RWPE1 (cell line): ENCODE results near the gene IPCEF1.

Source experiments
- CTCF ChIA-PET: fragments of 350-600 bp; sonication (Branson Sonifier 250); formaldehyde crosslinking; extraction: SDS; loops from one replicate; lab custom pipeline; 2021; lab: Yijun Ruan, JAX
- POLR2A ChIA-PET: fragments of 400-600 bp; formaldehyde crosslinking; extraction: SDS; loops from one replicate; lab custom pipeline; 2020; ENCODE audit warnings: antibody characterized with exemption; ENCODE audit not compliant: low non-redundant PET; lab: Yijun Ruan, JAX
- DNase-seq: peaks from one replicate; pipeline ENCODE4 v3.0.0; 2012; ENCODE audit warnings: low spot score
- H3K27ac ChIP-seq: fragments of 450-650 bp; 2 replicates; pipeline ENCODE4 v1.5.1; 2017
- TF ChIP-seq, protein P1 (sequence below): fragments of 450-650 bp; conservative IDR thresholded peaks from 2 replicates; pipeline ENCODE4 v1.5.1; 2017; ENCODE audit warnings: low read depth, mild to moderate bottlenecking

Gene IPCEF1

GRCh38 chr6:154167126-154167525 is 189.5 kb downstream of the IPCEF1 start:
- ChIA-PET CTCF (no interaction called here), POLR2A (no interaction called here)
- TF ChIP-seq, protein P1, sequence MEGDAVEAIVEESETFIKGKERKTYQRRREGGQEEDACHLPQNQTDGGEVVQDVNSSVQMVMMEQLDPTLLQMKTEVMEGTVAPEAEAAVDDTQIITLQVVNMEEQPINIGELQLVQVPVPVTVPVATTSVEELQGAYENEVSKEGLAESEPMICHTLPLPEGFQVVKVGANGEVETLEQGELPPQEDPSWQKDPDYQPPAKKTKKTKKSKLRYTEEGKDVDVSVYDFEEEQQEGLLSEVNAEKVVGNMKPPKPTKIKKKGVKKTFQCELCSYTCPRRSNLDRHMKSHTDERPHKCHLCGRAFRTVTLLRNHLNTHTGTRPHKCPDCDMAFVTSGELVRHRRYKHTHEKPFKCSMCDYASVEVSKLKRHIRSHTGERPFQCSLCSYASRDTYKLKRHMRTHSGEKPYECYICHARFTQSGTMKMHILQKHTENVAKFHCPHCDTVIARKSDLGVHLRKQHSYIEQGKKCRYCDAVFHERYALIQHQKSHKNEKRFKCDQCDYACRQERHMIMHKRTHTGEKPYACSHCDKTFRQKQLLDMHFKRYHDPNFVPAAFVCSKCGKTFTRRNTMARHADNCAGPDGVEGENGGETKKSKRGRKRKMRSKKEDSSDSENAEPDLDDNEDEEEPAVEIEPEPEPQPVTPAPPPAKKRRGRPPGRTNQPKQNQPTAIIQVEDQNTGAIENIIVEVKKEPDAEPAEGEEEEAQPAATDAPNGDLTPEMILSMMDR, result no peak

GRCh38 chr6:154166140-154166539 is 190.5 kb downstream of the IPCEF1 start:
- no peak overlapping the region for H3K27ac ChIP-seq
- POLR2A ChIA-PET, result no interaction called here
- TF ChIP-seq, protein P1, result no peak
- DNase-seq, result no peak
- CTCF ChIA-PET, result no interaction called here

More at GRCh38 chr6:154167126-154167525, 189.5 kb downstream of the IPCEF1 start:
- H3K27ac ChIP-seq, result no peak overlapping the region
- no peak for DNase-seq

GRCh38 chr6:154165478-154165877 is 191.1 kb downstream of the IPCEF1 start:
- no peak for DNase-seq
- no peak overlapping the region for H3K27ac ChIP-seq
- ChIA-PET POLR2A (no interaction called here), CTCF (interaction anchor here (0.6 kb wide), 1 partner anchor 13 kb away, joined by 3 read pairs; no protein-coding TSS in a partner anchor)
- TF ChIP-seq, protein P1, result no peak

GRCh38 chr6:154164397-154164796 is 192.2 kb downstream of the IPCEF1 start:
- TF ChIP-seq, protein P1, result no peak
- H3K27ac ChIP-seq, result no peak overlapping the region
- ChIA-PET POLR2A (no interaction called here), CTCF (interaction anchor here (0.7 kb wide), 1 partner anchor 1825 kb away, joined by 3 read pairs; no protein-coding TSS in a partner anchor)
- no peak for DNase-seq

DNA sequence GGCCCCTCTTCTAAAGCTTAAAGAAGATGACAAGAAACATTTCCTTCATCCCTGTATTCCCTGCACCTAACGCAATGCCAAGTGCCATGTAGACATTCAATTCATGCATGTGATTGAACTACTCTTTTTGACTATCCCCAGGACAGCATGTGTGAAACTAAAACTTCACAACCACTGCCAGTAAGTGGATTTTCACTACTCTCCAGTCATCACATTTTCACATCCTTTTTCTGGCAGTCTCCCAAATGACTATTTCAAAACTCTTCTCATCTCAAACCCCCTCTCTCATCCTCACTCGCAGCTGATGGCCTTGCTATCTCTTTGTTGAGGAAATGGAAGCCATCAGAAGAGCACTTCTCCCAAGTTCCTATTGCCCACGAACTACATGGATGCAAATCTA is 194.9 kb downstream of the IPCEF1 start:
- TF ChIP-seq, protein P1, result no peak
- DNase-seq, result no peak
- H3K27ac ChIP-seq, result no peak overlapping the region
- ChIA-PET CTCF (no interaction called here), POLR2A (no interaction called here)

- H3K27ac ChIP-seq, result no peak overlapping the region
- no peak for DNase-seq
- TF ChIP-seq, protein P1, result no peak
- ChIA-PET CTCF (interaction anchor here (0.7 kb wide), 1 partner anchor 118 kb away, joined by 5 read pairs; no protein-coding TSS in a partner anchor), POLR2A (no interaction called here)
These were observed 197.5 kb downstream of the IPCEF1 start for GRCh38 chr6:154159126-154159525.
